Mucosa of descending colon (tissue), 3 donors: ENCODE data around the gene TRIO. TPM values are rescaled to one million over a fixed set of nuclear protein-coding genes. Genes with fewer than 3 reads are reported as not detected.

Experiments
- ATAC-seq: fragments of 200-7000 bp; cut with Tn5 transposase; one replicate; pipeline ENCODE4 v1.9.1; 2020; ENCODE audit warnings: mild to moderate bottlenecking, moderate library complexity
- DNase-seq, 3 donors: peaks; one replicate each; pipeline ENCODE4 v3.0.0-alpha.2; 2020
- H3K36me3 ChIP-seq: fragments of 200-600 bp; one replicate; pipeline ENCODE4 v1.8.0; 2021; ENCODE audit warnings: low read depth, mild to moderate bottlenecking
- H3K4me1 ChIP-seq: fragments of 200-600 bp; one replicate; pipeline ENCODE4 v1.8.0; 2021; ENCODE audit warnings: low read depth, mild to moderate bottlenecking
- H3K4me3 ChIP-seq: fragments of 200-600 bp; one replicate; pipeline ENCODE4 v1.8.0; 2021; ENCODE audit warnings: mild to moderate bottlenecking
- H3K9me3 ChIP-seq: fragments of 200-600 bp; one replicate; pipeline ENCODE4 v1.8.0; 2021; ENCODE audit warnings: mild to moderate bottlenecking
- intact Hi-C, 2 donors: fragments of 100-400 bp; cut with DNase I in 1 of 2; cut with micrococcal nuclease in 1 of 2; formaldehyde crosslinking; loops; one replicate each; pipeline versions ENCODE4 v1.11.0 to v1.11.1; 2022; cut with DNase I, micrococcal nuclease
- total RNA-seq, 3 donors: library from RNA; stranded (reverse); fragmentation: NEBNext Ultra II Directional in 2 of 3; extraction: Animal tissue kit (Norgen Biotek cat#: 25700) in 2 of 3; gene quantifications; one replicate each; pipeline versions ENCODE4 v1.2.1 to v1.2.4, GENCODE V29; 2021 to 2023
- TF ChIP-seq, protein P1 (sequence below): fragments of 200-600 bp; IDR thresholded peaks from one replicate; pipeline ENCODE4 v1.8.0; 2022; ENCODE audit warnings: antibody characterized with exemption, mild to moderate bottlenecking
- donor health status: DM: no; HTN: no; CAD: no; lungs with moderate emphysema.
- donor health status: DM: no; HTN: no; CAD: no.
- donor health status: DM: no; HTN: yes; CAD: no.

The TRIO gene
- total RNA-seq, 3 donors from 2014 or later: 164 to 231 (median 168) TPM

DNA sequence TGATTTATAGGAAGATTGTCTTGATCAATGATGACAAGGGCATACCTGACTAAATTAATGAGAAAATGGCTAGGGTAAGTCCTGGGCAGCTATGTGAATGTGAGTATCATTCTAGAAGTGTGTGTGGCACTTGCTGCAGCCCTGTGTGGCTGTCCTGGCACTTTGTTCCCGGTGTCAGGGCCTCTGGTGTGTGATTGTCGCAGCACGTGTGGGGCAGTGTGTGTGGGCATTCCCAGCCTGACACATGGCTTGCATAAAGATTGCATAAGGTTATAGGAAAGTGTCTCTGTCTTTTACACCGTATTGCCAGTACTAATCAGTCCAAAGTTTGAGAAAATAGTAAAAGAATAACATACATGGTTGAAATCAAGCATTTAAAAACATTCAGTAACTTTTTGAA, 74.4 kb downstream of the TRIO start:
- no peaks in the 10 kb centered on the region for H3K36me3 ChIP-seq
- peaks cover 71% of the 10 kb centered on the region for H3K4me1 ChIP-seq
- no peak overlapping the region for H3K4me3 ChIP-seq
- H3K9me3 ChIP-seq: no peaks in the 10 kb centered on the region
- ATAC-seq: peak; percentile 52
- DNase-seq: peak in 2 of 3 donors; percentile 33 to 54
- intact Hi-C loops: loop anchor here in 1 of 2 donors (10.0 kb wide), 1 partner anchor 73 kb away; the partner anchor contains the start of gene TRIO
- TF ChIP-seq, protein P1, sequence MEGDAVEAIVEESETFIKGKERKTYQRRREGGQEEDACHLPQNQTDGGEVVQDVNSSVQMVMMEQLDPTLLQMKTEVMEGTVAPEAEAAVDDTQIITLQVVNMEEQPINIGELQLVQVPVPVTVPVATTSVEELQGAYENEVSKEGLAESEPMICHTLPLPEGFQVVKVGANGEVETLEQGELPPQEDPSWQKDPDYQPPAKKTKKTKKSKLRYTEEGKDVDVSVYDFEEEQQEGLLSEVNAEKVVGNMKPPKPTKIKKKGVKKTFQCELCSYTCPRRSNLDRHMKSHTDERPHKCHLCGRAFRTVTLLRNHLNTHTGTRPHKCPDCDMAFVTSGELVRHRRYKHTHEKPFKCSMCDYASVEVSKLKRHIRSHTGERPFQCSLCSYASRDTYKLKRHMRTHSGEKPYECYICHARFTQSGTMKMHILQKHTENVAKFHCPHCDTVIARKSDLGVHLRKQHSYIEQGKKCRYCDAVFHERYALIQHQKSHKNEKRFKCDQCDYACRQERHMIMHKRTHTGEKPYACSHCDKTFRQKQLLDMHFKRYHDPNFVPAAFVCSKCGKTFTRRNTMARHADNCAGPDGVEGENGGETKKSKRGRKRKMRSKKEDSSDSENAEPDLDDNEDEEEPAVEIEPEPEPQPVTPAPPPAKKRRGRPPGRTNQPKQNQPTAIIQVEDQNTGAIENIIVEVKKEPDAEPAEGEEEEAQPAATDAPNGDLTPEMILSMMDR: no peak

DNA sequence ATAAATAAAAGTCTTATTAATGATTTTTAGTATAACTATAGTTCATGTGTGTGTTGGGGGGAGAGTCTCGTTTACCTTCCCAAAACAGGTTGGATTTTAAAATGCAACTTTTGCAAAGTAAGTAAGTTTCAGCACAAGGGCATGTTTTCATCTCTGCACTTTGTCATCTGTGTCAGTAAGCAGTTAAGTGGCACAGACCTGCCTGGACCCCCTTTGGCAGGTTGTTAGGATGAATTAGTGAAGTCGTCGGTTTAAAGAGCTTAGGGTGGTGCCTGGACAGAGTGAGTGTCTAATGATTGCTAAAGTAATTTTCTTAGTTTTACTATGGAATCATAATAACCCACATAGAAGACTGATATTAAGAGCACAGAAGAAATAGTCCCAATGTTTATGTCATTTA, 74.9 kb downstream of the TRIO start:
- Histone ChIP-seq H3K9me3 (no peaks in the 10 kb centered on the region), H3K4me1 (peaks cover 71% of the 10 kb centered on the region), H3K4me3 (no peak overlapping the region), H3K36me3 (no peaks in the 10 kb centered on the region)
- no peak for DNase-seq
- no peak for ATAC-seq
- intact Hi-C loops: loop anchor here in 1 of 2 donors (10.0 kb wide), 1 partner anchor 73 kb away; the partner anchor contains the start of gene TRIO
- TF ChIP-seq, protein P1: no peak

DNA sequence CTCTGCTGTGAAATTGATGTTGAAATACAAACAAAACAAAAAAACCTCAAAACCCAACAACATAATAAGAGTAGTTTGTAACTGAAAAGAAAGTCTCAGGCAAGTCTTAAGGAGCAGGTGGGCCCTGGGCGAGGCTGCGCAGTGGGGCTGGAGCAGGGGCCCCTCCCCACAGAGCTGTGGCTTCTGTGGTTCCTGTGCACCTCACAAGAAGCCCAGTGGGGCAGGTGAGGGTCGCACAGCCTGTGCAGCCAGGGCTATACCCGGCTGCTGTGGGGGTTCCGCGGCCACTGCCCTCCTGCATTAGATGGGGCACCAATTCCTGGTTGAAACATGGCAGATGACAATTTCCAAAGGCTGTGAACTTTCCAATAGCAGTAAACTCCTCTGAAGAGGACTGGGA, 75.3 kb downstream of the TRIO start:
- intact Hi-C loops: loop anchor here in 1 of 2 donors (10.0 kb wide), 1 partner anchor 74 kb away; the partner anchor contains the start of gene TRIO
- DNase-seq: no peak
- Histone ChIP-seq H3K4me1 (peaks cover 71% of the 10 kb centered on the region), H3K36me3 (no peaks in the 10 kb centered on the region), H3K4me3 (no peak overlapping the region), H3K9me3 (no peaks in the 10 kb centered on the region)
- TF ChIP-seq, protein P1: no peak
- no peak for ATAC-seq

DNA sequence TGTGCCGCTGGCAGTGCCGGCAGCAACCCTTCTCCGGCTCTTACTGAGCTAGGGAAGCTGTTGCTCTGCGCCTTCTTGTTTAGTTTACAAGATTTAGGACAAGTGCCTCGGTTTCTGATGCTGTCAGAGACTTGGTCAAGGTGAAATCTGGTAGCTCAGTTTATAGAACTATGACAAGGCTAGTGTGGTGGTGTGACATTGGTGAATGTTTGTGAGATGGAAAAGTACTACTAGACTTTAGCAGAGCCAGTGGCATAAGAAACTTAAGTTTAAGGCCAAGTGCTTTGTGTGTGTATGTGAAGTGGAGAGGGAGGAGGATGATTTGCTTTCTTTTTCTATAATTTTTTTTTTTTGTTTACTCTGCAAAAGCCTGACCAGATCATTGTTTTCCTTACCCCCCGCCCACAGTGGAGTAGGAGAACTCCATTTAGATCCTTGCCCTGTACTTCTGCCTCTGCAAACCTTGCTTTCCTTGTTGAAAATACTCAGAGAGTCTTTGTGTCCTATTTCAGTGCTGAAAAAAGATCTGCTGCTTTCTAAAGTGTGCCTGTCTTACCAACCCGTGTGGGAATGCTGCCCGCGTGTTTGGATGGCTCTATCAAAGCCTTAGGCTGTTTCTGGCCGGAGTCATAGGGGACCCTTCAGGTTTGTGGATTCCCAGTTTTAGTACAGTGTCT, 75.9 kb downstream of the TRIO start:
- Histone ChIP-seq H3K4me3 (no peak overlapping the region), H3K36me3 (no peaks in the 10 kb centered on the region), H3K9me3 (no peaks in the 10 kb centered on the region), H3K4me1 (peaks cover 68% of the 10 kb centered on the region)
- TF ChIP-seq, protein P1: no peak
- intact Hi-C loops: loop anchor here in 1 of 2 donors (10.0 kb wide), 1 partner anchor 74 kb away; the partner anchor contains the start of gene TRIO
- DNase-seq (peak in 1 of 3 donors; percentile 26), ATAC-seq (peak; percentile 8)

DNA sequence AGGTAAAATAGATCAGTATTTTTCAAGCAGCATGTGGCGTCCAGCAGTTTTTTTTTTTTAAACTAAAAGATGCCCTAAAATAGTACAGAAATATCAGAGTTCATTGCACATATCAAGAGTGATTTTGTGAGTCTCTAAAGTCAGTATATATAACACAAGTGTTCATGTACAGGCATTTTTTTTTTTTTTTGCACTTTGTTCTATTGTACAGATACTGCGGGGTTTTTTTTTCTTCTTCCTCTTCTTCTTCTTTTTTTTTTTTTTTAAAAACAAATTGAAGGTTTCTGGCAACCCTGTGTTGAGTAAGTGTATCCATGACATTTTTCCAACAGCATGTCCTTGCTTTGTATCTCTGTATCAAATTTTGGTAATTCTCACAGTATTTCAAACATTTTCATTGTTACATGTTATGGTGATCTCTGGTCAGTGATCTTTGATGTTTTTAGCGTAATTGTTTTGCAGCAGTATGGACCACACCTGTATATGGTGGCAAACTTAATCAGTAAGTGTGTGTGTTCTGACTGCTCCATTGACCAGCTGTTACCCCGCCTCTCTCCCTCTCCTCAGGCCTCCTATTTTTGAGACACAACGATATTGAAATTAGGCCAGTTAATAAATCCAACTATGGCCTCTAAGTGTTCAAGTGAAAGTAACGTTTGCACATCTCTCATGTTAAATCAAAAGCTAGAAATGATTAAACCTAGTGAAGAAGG, 76.8 kb downstream of the TRIO start:
- intact Hi-C loops: loop anchor here in 1 of 2 donors (10.0 kb wide), 1 partner anchor 75 kb away; the partner anchor contains the start of gene TRIO

More for the DNA sequence above, 76.8 kb downstream of the TRIO start:
- Histone ChIP-seq H3K4me3 (no peak overlapping the region), H3K36me3 (no peaks in the 10 kb centered on the region), H3K4me1 (peaks cover 61% of the 10 kb centered on the region), H3K9me3 (no peaks in the 10 kb centered on the region)
- ATAC-seq (peak; percentile 66), DNase-seq (peak in 1 of 3 donors; percentile 36)
- TF ChIP-seq, protein P1: no peak
